Endometrium (tissue), 2 donors: ENCODE measurements around the gene IGF1R.
"Not testable (repeated sequence)": the region's sequence is repeated elsewhere in the genome, so short reads cannot be mapped to it uniquely, and the experiment has no call there.

Experiments used
- FAIRE-seq: peaks from 2 replicates; lab custom pipeline; 2012; peaks lifted over from hg19 to GRCh38; lab: Jason Lieb, UNC
- donor health status: control.
- donor health status: control.

The IGF1R gene

DNA sequence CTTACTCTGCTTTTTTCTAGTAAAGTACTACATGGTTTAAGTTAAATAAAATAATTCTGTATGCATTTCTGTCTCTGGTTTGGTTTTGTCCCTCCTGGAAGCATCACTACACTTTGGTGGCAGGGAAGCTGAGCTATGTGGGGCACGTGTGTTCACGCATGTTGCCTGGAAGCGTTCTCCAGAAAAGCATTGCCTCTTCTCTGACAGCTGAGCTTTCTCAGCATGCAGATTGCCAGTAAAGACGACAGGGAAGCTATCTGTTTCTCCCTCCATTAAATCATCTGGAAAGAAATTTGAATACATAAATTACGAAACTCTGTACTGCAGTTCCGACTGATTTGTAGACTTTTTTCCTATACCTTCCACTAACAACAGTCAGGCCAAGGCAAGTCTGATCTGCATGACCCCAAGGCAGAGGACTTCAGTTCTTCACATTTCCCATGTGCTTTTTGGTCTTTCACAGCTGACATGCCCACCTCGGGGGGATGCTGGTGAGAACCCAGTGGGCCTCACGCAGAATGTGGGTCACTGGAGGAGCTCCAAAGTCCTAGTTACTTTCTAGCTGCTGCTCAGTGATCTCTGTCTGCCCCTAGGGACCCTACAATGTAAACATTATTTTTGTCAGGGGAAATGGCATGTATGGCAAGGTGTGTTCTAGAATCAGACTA, 316.3 kb downstream of the IGF1R start:
- FAIRE-seq = no peak

DNA sequence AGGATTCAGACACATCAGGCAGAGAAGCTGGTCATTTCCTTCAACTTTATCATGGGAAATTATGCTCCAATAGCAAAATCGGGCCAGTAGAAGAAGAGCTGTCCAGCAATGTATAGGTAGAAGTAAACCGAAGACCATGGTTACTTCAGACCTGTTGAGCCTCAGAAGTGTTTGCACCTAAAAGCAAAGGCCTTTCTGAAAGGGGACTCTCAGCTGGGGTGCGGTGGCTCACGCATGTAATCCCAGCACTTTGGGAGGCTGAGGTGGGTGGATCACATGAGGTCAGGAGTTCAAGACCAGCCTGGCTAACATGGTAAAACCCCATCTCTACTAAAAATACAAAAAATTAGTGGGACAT, 316.8 kb downstream of the IGF1R start:
- not testable (repeated sequence) for FAIRE-seq

DNA sequence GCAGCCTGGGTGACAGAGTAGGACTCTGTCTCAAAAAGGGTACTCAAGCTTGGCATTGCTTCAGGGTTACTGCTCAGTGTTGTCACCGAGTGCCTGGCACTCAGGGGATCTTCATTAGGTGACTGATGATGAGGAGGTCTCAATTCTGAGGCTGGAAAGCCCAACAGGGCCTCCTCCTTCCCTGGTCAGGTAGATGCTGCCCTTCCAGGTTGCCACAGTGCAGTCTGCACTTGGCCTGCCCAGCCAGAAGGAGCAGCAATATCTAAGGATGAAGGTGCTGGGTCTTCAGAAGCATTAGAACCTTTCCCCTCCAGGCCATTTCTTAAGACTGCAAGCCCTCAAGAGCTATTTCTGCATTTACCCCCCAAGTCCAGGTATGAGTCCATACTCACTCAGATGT, 317.3 kb downstream of the IGF1R start:
- no peak for FAIRE-seq

DNA sequence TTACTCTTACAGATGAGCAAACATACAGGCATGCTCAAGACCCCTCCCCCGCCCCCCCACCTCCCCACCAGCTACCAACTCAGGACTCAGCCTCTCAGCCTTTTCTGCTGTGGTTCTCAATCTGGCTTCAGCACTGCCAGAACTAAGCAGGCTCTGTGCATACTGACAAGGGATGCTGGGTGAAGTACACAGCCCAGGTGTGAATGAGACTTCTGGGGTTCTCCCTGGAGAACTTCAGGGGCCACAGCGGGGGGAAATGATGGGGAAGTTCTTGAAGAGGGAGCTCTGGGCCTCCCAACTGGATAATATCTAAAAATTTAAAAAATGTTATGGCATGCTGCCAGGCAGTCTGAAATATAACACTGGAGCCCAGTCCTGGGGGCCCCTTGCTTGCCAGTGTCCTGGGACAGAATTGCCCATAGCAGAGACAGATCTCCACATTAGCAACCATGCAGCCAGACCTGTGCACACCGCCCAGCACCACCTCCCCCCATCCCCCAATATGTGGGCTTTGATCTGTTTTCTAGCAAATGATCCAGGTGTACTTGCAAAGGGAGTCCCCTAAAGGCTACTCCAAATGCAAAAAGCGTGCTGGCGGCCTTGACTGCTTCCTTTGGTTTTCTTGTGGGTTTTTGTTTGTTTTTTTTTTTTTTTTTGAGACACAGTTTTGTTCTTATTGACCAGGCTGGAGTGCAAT, 317.9 kb downstream of the IGF1R start:
- FAIRE-seq = no peak

DNA sequence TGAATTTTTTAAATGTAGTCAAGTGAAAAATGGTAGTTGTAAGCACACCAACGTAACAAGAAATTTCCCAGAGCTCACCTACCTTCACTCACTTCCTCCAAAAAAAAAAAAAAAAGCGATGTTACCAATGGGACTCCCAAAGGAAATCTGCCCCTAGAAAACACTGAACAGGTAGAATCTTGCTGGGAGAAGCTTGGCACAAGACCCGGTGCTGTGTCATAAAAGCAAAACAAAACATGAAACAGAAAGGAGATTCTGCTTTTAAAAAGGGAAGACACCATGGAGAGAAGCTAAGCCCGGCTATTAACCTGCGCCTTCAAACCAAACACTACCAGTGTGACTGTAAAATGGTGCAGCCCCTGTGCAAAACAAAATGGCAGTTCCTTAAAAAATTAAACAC, 318.8 kb downstream of the IGF1R start:
- no peak for FAIRE-seq

DNA sequence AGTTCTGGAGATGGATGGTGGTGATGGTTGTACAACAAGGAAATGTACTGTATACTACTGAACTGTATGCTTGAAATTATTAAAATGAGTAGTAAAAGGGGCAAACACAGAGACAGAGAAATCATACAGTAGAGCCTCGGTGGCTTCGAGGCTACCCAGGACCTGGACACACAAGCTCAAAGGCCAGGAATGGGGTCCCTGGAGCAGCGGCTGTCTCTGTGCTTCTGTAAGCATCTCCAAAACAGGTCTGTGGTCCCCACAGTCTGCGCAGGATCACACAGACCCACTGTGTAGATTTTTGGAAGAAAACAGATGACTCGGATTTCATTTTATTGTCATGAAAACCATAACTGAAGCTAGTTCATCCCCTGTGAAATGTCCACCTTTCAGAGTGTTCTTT, 319.6 kb downstream of the IGF1R start:
- no peak for FAIRE-seq

DNA sequence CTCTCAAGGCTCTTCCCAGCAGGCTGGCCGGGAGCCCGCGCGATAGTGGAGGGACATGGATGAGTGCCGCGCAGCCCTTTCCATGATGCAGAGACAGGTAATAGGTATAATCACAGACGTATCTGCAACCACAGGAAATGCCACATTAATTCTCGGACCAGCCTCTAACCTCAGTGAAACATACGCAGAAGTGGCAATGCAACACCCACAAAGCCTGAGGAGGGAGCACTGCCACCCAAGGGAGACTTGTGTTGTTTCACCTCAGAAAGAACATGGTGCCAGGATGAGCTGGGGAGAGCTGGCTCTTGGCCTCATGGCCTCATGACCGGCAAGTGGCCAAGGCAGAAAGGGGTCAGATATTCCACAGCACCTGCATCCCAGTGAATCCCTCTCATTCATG, 320.2 kb downstream of the IGF1R start:
- FAIRE-seq = no peak

DNA sequence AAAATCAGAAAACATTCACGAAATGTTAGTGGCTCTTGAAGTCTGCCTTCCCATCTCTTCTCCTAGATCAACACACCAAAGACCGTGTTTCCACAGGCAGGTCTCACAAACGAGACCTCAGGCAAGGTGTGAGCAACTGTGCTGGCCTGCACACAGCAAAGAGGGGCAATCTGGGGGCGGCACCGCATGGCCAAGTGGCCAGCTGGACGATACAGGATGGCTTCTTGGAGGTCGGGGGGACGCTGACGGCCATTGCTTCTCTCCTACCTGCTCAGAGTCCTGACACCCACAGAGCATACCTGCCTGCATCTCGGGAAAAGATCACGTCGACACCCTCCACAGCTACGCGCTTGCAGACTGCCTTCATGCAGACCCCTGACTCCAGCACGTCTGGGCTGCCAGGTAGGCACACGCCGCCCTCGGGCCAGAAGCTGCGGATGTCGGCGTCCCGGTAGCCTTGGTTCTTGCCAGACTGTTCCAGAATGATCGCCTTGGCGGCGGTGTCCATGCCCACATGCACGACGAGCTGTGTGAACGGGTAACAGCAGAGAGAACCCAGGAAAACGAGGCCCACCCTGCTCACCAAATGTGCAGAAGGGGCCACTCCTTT, 320.9 kb downstream of the IGF1R start:
- FAIRE-seq = no peak

DNA sequence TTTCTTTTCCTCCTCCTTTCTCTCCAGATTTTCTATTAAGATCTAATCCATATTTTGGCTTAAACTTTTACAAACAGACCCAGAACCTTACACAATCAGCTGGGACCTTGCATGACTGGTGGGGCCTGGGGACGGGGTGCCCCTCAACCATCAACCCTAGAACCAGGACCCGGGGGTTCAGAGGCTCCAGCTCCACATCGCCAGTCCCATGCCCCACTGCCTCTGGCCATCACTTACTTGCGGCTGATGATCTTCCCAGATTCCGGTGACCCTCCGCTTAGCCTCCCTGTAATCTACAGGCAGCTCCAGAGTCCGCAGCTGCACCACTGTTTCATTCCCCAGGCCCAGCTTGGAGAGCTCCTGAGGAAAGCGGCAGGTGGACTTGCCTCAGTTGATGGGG, 322.5 kb downstream of the IGF1R start:
- FAIRE-seq = no peak

DNA sequence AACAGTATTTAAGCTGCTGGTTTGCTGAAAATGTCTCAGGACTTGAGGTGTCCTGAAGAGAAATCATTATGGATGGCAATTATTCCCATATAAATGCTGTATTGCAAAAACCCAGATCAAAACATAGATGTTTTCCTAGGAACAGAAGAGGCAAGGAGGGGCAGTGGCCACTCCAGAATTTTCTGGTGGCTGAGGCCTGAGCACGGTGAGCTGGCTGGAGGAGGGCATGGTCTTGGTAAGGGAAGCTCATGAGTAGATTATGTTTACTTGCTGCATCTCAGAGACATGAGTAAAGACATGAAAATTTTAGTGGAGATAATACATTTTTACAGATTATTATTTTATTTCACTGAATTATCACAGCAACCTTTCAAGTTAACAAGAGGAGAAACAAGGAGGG, 328.2 kb downstream of the IGF1R start:
- no peak for FAIRE-seq

DNA sequence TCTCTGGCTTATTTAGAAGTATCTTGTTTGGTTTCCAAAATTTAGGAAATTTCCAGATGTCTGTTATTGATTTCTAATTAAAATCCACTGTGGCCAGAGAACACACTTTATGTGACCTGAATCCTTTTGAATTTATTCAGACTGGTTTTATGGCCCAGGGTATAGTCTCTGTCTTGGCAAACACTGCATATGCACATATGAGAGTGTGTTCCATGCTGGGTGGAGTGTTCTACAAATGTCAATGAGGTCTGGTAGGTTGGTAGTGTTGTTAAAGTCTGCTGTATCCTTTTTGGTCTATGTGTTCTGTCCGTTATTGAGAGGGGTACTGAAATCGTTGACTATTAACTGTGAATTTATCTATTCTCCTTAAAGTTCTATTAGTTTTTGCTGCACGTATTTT, 329.1 kb downstream of the IGF1R start:
- no peak for FAIRE-seq

DNA sequence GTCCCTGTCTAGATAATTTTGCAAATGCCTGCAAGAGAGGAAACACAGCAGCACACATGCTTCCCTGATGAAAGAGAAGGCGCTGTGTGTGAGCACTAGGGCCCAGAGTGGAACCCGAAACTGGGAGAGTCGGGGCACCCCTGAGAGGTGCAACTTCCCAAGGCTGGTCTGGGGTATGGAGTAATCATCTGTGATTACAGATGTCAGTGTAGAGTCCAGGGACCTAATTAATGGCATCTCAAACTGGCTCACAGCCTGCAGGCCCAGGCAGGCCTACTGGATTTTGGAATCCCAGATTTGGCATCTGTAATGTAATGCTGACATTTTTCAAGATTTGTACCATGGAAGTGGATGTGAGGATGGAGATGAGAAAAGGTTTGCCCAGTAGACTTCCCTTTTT, 329.8 kb downstream of the IGF1R start:
- FAIRE-seq = no peak

DNA sequence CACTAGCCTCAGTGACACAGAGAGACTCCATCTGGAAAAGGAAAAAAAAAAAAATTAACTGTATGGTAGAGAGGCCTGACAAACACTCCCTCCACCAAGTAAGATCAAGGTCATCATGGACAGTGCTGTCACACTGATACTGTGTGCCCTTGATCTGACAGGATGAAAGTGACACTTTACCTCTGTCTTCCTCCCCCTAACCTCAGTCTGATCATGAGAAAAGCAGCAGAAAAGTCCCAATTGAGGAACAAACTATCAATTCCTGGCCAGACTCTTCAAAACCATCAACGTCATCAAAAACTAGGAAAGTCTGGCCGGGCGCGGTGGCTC, 332.5 kb downstream of the IGF1R start:
- FAIRE-seq = no peak

DNA sequence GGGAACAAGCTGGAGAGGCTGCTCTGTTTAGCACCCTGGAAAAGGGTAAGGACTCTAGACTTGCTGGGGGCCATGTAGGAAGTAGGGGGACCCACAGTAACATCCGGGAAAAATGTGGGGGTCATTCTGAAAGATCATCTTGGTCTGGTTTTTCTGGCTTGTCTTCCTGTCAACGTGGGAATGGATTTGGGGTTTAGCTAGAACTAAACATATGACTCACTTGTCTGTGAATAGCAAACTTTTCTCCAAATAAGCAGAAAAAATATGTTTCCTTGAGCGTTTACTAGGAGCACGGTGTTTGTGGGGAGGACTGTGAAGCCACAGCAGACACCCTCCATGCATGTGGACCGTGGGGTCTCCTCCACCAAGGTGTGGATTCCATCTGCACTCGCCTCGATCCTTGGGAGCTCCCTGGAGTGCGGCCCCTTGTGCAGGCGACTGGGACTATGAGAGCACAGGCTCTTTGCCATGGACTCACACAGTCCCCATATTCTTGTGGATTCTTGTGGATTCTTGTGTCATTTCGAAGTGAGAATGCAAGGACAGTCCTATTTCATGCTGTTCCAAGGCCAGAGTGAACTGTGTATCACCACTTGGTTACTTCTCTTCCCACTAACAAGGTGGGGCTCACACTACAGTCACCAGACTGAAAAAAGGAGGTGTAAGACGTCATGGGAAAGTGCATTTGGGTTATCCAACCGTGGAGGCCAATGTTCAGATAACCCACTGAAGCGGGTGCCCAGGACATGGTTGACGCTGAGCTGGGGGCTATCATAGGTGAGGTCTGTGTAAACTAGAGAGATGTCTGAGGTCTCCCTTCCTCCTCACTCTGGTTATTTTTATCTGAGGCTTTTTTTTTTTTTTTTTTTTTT, 333.7 kb downstream of the IGF1R start:
- FAIRE-seq = no peak

DNA sequence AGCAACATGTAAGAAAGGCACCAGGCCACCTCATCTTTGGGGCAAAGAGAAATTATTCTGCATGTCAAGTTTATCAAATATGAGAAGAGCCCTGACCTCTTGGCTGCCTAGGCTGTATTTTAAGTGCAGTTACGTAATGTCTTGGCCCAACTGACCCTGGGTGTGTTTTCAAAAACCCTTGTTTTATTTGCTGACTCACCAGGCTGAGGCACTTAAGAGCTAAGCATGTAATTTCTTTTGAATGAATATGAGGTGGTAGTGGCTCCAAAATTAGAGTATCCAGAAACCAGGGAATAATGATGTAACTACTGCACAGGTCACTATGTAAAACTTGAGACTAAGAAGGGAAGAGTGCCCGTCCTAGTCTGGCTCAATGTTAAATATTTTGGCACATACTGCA, 335.0 kb downstream of the IGF1R start:
- FAIRE-seq = no peak

DNA sequence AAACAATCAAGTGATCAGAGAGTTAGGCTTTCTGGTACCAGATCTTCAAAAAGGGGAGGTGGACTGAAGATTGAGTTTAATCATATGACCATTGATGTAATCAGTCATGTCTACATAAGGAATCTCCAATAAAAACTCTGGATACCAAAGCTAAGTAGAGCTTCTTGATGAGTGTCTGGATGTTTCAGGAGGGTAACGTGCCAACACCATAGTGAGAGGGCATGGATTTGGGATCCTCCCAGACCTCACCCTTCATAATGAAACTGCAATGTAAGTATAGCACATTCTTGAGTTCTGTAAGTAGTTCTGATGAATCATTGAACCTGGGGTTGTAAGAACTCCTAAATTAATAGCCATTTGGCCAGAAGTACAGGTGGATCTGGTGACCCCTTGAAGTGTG, 337.9 kb downstream of the IGF1R start:
- no peak for FAIRE-seq

DNA sequence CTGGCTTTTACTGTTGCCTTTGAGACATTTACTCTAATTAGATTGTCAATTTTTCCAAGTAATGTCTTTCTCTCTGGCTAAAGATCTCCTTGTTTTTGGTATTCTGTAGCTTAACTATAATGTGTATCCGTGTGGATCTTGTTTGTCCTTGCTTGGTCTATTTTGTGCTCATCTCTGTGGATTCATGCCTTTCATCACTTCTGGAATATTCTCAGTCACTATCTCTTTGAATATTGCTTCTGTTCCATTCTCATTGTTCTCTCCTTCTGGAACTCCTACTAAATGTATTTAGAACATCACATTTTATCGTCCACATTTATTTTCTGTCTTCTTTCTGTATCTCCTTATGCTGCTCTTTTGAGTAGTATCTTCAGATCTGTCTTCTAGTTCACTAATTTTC, 346.6 kb downstream of the IGF1R start:
- no peak for FAIRE-seq

DNA sequence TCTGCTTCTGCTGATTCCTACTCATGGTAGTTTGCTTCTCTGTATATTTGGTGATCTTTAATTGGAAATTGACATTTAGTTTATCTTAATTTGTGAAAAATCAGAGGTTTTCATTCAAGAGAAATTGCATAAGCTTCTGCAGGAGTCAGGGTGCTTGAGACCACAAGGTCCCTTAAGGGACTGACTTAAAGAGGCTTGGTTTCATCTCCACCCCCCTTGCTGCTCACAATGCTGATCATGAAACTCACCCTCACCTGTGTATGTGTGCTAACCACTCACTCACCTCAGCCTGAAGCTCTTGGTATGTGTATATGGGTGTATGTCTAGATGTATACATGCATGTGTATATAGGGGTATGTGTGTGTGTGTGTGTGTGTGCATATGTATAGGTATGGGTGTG, 347.8 kb downstream of the IGF1R start:
- no peak for FAIRE-seq

DNA sequence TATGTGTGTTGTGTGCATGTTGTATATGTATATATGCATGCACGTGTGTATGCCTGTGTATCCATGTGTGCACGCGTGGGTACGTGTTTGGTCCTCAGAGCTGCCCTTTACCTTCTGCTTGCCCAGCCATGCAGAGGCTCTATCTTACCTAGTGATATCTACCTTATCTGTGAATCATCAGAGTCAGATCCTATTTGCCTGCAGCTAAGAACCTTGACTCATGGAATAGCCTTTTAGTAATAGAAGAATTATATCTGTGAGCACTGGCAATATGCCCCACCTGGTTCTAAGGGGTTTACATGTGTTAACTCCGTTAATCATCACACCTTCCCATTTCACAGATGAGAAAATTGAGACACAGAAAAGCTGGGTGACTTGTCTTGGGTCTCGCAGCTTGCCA, 348.3 kb downstream of the IGF1R start:
- FAIRE-seq = no peak

DNA sequence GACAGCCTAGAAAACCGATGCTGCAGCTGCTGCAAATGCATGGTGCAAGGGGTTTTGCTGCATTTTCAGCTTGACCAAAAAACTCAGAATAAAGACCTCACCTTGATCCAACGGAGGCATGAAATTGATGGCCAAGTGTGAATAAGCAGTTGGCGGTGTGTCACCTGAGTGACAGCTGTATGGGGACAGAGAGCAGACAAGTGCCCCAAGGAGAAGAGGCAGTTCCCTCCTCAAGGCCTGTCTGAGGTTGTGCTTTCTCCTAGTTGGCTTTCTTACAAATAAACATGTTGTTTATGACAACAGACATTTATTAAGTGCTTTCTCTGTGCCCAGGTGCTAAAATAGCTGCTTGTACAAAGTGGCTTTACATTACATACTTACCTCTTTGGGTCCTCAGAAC, 349.0 kb downstream of the IGF1R start:
- FAIRE-seq = no peak

DNA sequence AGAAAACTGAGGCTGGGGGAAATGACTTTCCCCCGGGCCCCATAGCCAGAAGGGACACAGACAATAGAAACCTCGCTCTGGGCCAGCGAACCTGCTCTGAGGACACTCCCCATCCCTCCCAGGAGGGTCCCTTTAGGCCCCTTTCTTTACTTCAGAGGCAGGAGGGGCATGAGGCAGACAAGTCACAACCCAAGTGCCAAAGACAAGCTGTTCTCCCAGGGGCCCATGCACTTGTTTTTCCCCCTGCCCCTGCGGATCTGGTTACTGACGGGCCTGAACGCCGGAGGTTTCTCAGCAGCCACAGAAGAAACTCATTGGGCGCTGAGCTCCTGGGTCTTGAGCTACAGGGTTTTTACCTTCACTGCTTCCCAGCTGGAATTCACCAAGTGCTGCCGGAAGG, 349.4 kb downstream of the IGF1R start:
- FAIRE-seq = no peak

DNA sequence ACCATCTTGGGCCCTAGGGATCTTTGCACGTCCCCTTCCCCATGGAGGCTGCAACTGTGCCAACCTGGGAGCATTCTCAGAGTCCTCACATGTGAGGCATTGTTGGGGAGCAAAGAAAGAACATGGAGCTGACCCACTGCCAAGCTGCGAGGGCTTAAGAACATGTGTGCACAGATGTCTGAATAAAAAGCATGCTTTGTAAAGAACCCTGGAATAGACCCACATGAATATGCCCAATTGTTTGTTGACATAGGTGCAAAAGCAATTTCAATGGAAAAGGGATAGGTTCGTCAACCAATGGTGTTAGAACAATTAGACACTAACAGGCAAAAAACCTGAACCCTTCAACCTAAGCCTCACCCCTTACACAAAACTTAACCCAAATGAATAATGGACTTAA, 349.9 kb downstream of the IGF1R start:
- FAIRE-seq = no peak

DNA sequence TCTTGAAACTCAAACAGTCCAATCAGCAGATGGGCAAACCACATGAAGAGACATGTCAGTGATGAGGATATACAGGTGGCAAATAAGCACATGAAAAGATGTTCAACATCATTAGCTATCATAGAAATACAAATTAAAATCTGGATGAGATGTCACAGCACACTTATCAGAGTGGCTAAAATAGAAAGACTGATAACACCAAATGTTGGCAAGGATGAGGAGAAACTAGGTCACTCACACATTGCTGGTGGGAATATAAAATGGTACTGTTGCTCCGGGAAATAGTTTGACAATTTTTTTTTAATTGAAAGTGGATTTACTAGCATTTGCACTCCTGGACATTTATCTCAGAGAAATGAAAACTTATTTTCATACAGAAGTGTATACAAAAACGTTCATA, 350.9 kb downstream of the IGF1R start:
- no peak for FAIRE-seq
